ENCODE measurements around the gene SBF1. TPM values are rescaled to one million over a fixed set of nuclear protein-coding genes. Genes with fewer than 3 reads are reported as not detected.
"Not testable (repeated sequence)": the region's sequence is repeated elsewhere in the genome, so short reads cannot be mapped to it uniquely, and the experiment has no call there.

The SBF1 gene
- total RNA-seq, 2 experiments from 2014 or later: 220 to 227 TPM

GRCh38 chr22:50521710-50522109, 46.9 kb upstream of the SBF1 start:
- ChIA-PET CTCF (no interaction called here), POLR2A (interaction anchor here (0.7 kb wide), 1 partner anchor 13 kb away, joined by 3 read pairs; no protein-coding TSS in a partner anchor)
- H3K27me3 ChIP-seq (ENCODE audit: control insufficient read depth in 1 of 2, insufficient read depth in 2 of 2, low read length in 2 of 2): no peaks in the 10 kb centered on the region
- no peak for DNase-seq
- H3K27me3 Mint-ChIP-seq: no peaks in the 10 kb centered on the region
- no peak for TF ChIP-seq CTCF (IDR thresholded peaks at IDR 0.05)
- ATAC-seq (ENCODE audit: poor library complexity): no peak
- H3K4me1 ChIP-seq (ENCODE audit: insufficient read depth, low read length): peaks cover 20% of the 10 kb centered on the region
- no peak overlapping the region for H3K4me3 ChIP-seq (ENCODE audit: low read length)
- peaks cover 9% of the 10 kb centered on the region for H3K4me1 Mint-ChIP-seq (ENCODE audit: low read depth)
- peaks cover 64% of the 10 kb centered on the region for H3K36me3 ChIP-seq (ENCODE audit: insufficient read depth, low read length)
- no peak overlapping the region for H3K27ac ChIP-seq (ENCODE audit: low read depth in 1 of 2, low read length in 2 of 2)
- H3K9me3 Mint-ChIP-seq: no peaks in the 10 kb centered on the region
- peaks cover 59% of the 10 kb centered on the region for H3K36me3 Mint-ChIP-seq (ENCODE audit: low read depth)
- intact Hi-C loops (cut with DNase I, micrococcal nuclease): no loop called here
- H3K27ac Mint-ChIP-seq: no peak overlapping the region
- no peak overlapping the region for H3K4me3 Mint-ChIP-seq
- H3K9me3 ChIP-seq (ENCODE audit: control insufficient read depth in 1 of 2, insufficient read depth in 1 of 2, low read length in 2 of 2): no peaks in the 10 kb centered on the region

GRCh38 chr22:50520826-50521453, 46.1 kb upstream of the SBF1 start:
- peaks cover 66% of the 10 kb centered on the region for H3K36me3 Mint-ChIP-seq (ENCODE audit: low read depth)
- intact Hi-C loops (cut with DNase I, micrococcal nuclease): no loop called here

GRCh38 chr22:50520184-50520583, 45.3 kb upstream of the SBF1 start:
- H3K4me3 ChIP-seq (ENCODE audit: low read length); CTCF ChIA-PET; H3K9me3 ChIP-seq (ENCODE audit: control insufficient read depth in 1 of 2, insufficient read depth in 1 of 2, low read length in 2 of 2); H3K27ac ChIP-seq (ENCODE audit: low read depth in 1 of 2, low read length in 2 of 2); H3K9me3 Mint-ChIP-seq; H3K4me1 Mint-ChIP-seq (ENCODE audit: low read depth); intact Hi-C loops (cut with DNase I, micrococcal nuclease); H3K4me3 Mint-ChIP-seq; H3K27me3 Mint-ChIP-seq; ATAC-seq (ENCODE audit: poor library complexity); H3K27me3 ChIP-seq (ENCODE audit: control insufficient read depth in 1 of 2, insufficient read depth in 2 of 2, low read length in 2 of 2); POLR2A ChIA-PET; DNase-seq; H3K27ac Mint-ChIP-seq: not testable (repeated sequence)
- Histone ChIP-seq H3K4me1 (ENCODE audit: insufficient read depth, low read length) (peaks cover 16% of the 10 kb centered on the region), H3K36me3 (ENCODE audit: insufficient read depth, low read length) (peaks cover 74% of the 10 kb centered on the region)
- H3K36me3 Mint-ChIP-seq (ENCODE audit: low read depth): peaks cover 71% of the 10 kb centered on the region

More at GRCh38 chr22:50520826-50521453, 46.1 kb upstream of the SBF1 start:
- no peaks in the 10 kb centered on the region for H3K9me3 Mint-ChIP-seq
- H3K27ac Mint-ChIP-seq: no peak overlapping the region
- H3K4me3 Mint-ChIP-seq: no peak overlapping the region
- no peak for TF ChIP-seq CTCF (IDR thresholded peaks at IDR 0.05)
- Histone ChIP-seq H3K27ac (ENCODE audit: low read depth in 1 of 2, low read length in 2 of 2) (no peak overlapping the region), H3K36me3 (ENCODE audit: insufficient read depth, low read length) (peaks cover 71% of the 10 kb centered on the region), H3K9me3 (ENCODE audit: control insufficient read depth in 1 of 2, insufficient read depth in 1 of 2, low read length in 2 of 2) (no peaks in the 10 kb centered on the region), H3K4me3 (ENCODE audit: low read length) (no peak overlapping the region), H3K4me1 (ENCODE audit: insufficient read depth, low read length) (peaks cover 16% of the 10 kb centered on the region), H3K27me3 (ENCODE audit: control insufficient read depth in 1 of 2, insufficient read depth in 2 of 2, low read length in 2 of 2) (no peaks in the 10 kb centered on the region)
- ATAC-seq (ENCODE audit: poor library complexity) (no peak), DNase-seq (no peak)
- H3K27me3 Mint-ChIP-seq: no peaks in the 10 kb centered on the region
- ChIA-PET CTCF (no interaction called here), POLR2A (no interaction called here)
- peaks cover 7% of the 10 kb centered on the region for H3K4me1 Mint-ChIP-seq (ENCODE audit: low read depth)

GRCh38 chr22:50519151-50519550, 44.3 kb upstream of the SBF1 start:
- ChIA-PET POLR2A (interaction anchor here (1.0 kb wide), 1 partner anchor 12 kb away, joined by 5 read pairs; the partner anchor contains the start of genes LMF2 and NCAPH2), CTCF (interaction anchor here (0.6 kb wide), 1 partner anchor 143 kb away, joined by 4 read pairs; no protein-coding TSS in a partner anchor)
- H3K27me3 Mint-ChIP-seq: no peaks in the 10 kb centered on the region
- H3K4me3 Mint-ChIP-seq: no peak overlapping the region
- Histone ChIP-seq H3K9me3 (ENCODE audit: control insufficient read depth in 1 of 2, insufficient read depth in 1 of 2, low read length in 2 of 2) (no peaks in the 10 kb centered on the region), H3K36me3 (ENCODE audit: insufficient read depth, low read length) (peaks cover 74% of the 10 kb centered on the region), H3K4me3 (ENCODE audit: low read length) (no peak overlapping the region), H3K27ac (ENCODE audit: low read depth in 1 of 2, low read length in 2 of 2) (no peak overlapping the region), H3K27me3 (ENCODE audit: control insufficient read depth in 1 of 2, insufficient read depth in 2 of 2, low read length in 2 of 2) (no peaks in the 10 kb centered on the region), H3K4me1 (ENCODE audit: insufficient read depth, low read length) (peaks cover 7% of the 10 kb centered on the region)
- no peak overlapping the region for H3K27ac Mint-ChIP-seq
- ATAC-seq (ENCODE audit: poor library complexity) (no peak), DNase-seq (no peak)
- intact Hi-C loops (cut with DNase I, micrococcal nuclease): no loop called here
- H3K9me3 Mint-ChIP-seq: no peaks in the 10 kb centered on the region
- peaks cover 72% of the 10 kb centered on the region for H3K36me3 Mint-ChIP-seq (ENCODE audit: low read depth)
- peaks cover 7% of the 10 kb centered on the region for H3K4me1 Mint-ChIP-seq (ENCODE audit: low read depth)
- no peak for TF ChIP-seq CTCF (IDR thresholded peaks at IDR 0.05)
